GM12865 (cell line): ENCODE data around the gene SNAPC4.

Experiments
- DNase-seq: peaks from one replicate; pipeline ENCODE4 v3.0.0; 2010; ENCODE audit warnings: low read depth
- H3K4me3 ChIP-seq: 2 replicates; pipeline ENCODE4 v1.5.1; 2011; ENCODE audit warnings: mild to moderate bottlenecking, low read depth, low read length, control low read depth
- CTCF ChIP-seq: IDR thresholded peaks from 2 replicates; pipeline ENCODE4 v1.5.1; 2011; ENCODE audit warnings: low read length, control low read depth, low read depth, inconsistent platforms; ENCODE audit not compliant: insufficient read depth; ENCODE audit errors: missing control alignments

The SNAPC4 gene

DNA sequence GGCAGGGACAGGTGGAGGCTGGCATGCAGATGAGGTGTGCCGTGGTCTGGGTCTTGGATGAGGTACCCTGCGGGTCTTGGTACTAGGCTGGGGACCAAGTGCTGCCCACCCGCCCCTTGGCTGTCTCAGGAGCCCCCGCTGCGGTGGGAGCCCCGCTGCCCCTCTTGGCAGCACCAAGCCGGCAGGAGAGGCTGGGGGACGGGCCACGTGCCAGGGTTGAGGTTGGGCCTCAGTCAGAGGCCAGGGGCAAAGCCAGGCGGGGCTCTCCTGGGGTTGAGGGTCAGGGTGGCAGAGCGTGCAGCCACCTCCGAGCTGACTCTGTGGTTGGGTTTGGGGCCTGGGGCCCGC is 28.5 kb downstream of the SNAPC4 start:
- DNase-seq: no peak
- no peak for TF ChIP-seq CTCF
- H3K4me3 ChIP-seq: no peak overlapping the region

DNA sequence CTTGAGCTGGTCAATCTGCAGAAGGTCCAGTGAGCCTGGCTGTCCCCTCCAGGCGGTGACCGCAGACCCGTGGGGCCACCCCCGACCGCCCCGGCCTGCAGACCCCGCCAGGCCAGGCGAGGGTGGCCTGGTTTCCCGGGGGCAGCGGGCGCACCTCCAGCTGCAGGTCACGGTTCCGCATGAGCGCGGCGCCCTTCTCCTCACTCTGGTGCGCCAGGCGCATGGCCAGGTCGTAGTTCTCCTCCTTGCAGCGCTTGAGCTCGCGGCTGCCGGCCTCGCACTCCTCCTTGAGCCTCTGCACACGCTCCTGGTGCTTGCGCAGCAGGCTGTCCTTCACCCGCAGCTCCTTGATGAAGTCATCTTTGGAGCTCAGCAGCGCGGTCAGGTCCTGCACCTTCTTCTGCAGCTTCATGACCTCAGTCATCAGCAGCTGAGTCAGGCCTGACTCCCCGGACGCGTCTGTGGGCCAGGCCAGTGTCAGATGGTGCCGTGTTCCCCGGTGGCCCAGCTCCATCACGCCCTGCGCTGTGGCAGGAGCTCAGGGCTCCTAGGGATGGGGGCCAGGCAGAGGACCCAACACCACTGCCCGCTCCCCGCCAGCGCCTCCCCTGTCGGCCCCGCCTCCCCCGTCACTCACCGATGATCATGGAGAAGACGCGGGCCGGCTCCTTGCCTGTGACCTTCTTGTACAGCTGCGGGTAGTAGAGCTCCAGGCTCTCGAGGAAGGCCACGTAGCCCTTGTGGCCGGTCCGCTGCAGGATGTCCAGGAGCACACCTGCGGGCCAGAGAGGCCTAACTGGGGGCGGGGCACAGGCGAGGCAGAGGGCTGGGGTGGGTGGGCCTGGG is 29.1 kb downstream of the SNAPC4 start:
- no peak for DNase-seq
- no peak for TF ChIP-seq CTCF
- H3K4me3 ChIP-seq: no peak overlapping the region

DNA sequence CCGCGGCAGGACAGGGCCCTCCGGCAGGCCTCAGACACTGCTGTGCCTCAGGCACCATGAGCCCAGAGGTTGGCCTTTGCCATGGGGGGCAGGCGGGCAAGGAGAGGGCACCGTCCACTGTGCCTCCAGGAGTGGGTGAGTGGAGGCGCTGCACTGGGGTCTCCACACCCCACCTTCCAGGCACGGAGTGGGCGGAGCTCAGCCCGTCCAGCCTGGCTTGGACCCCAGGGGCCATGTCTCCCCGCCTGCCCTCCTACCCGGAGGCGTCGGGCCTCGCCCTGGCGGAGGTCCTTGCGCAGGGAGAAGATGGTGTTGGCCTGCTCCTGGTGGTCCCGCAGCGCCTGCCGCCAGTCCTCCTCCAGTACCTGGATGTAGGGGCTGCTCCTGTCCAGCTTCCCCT is 29.9 kb downstream of the SNAPC4 start:
- no peak for TF ChIP-seq CTCF
- no peak overlapping the region for H3K4me3 ChIP-seq
- DNase-seq: no peak

DNA sequence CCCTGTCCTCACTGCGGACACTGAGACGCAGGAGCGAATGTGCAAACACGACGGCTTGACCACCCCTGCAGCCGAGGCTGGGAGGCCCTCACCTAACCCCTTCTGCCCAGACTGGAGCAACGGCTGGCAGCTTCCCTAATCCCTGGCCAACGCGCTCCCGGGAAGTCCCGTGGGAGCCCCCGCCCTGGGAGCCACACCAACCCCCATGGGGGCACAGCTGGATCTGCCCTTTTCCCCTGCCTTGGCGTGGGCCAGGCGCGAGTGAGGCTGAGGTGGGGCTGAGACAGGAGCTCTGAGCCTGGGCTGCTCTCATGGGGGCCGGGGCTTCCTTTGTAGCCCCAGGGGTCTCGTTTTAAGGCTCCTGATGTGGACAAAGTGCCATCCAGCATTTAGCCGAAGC is 31.8 kb downstream of the SNAPC4 start:
- no peak for TF ChIP-seq CTCF
- DNase-seq: no peak
- H3K4me3 ChIP-seq: no peak overlapping the region

GRCh38 chr9:136367296-136368145 is 32.4 kb downstream of the SNAPC4 start:
- no peak overlapping the region for H3K4me3 ChIP-seq
- no peak for TF ChIP-seq CTCF
- no peak for DNase-seq

GRCh38 chr9:136366826-136367225 is 33.1 kb downstream of the SNAPC4 start:
- no peak for DNase-seq
- no peak for TF ChIP-seq CTCF
- H3K4me3 ChIP-seq: no peak overlapping the region

GRCh38 chr9:136365775-136366222 is 34.2 kb downstream of the SNAPC4 start:
- TF ChIP-seq CTCF: no peak
- H3K4me3 ChIP-seq: no peak overlapping the region
- DNase-seq: no peak
